DOHH2 (cell line): Measurements from ENCODE around the gene HNF4A.

Source experiments
- H3F3A ChIP-seq: fragments of 200-600 bp; sonication (generic), shearing (Covaris generic); 2 replicates; pipeline ENCODE4 v1.6.0; 2016; ENCODE audit warnings: antibody characterized with exemption, mild to moderate bottlenecking; ENCODE audit not compliant: control insufficient read depth, insufficient read depth
- H3K27ac ChIP-seq: fragments of 200-600 bp; sonication (generic); 2 replicates; pipeline ENCODE4 v1.5.1; 2014; ENCODE audit warnings: low read depth, mild to moderate bottlenecking, low read length, moderate library complexity
- H3K27me3 ChIP-seq: fragments of 200-600 bp; sonication (generic); 2 replicates; pipeline ENCODE4 v1.6.1; 2014; ENCODE audit warnings: mild to moderate bottlenecking, low read length, mixed read lengths; ENCODE audit not compliant: control insufficient read depth
- H3K36me3 ChIP-seq: fragments of 200-600 bp; sonication (generic); 2 replicates; pipeline ENCODE4 v1.6.1; 2014; ENCODE audit warnings: mild to moderate bottlenecking, low read length, moderate library complexity, mixed read lengths; ENCODE audit not compliant: control insufficient read depth
- H3K4me1 ChIP-seq: fragments of 200-600 bp; sonication (generic); 2 replicates; pipeline ENCODE4 v1.6.1; 2014; ENCODE audit warnings: mild to moderate bottlenecking, low read length, mixed read lengths; ENCODE audit not compliant: control insufficient read depth
- H3K4me2 ChIP-seq: fragments of 200-600 bp; sonication (generic); 2 replicates; pipeline ENCODE4 v1.6.0; 2014; ENCODE audit warnings: mild to moderate bottlenecking, low read length, moderate library complexity
- H3K4me3 ChIP-seq: fragments of 200-600 bp; sonication (generic); 2 replicates; pipeline ENCODE4 v1.5.1; 2014; ENCODE audit warnings: mild to moderate bottlenecking, low read length, mixed read lengths
- H3K79me2 ChIP-seq: fragments of 200-600 bp; sonication (generic); 2 replicates; pipeline ENCODE4 v1.6.1; 2014; ENCODE audit warnings: mild to moderate bottlenecking, low read length, mixed read lengths; ENCODE audit not compliant: control insufficient read depth
- H3K9me2 ChIP-seq: fragments of 200-600 bp; sonication (generic); replicated peaks from 2 replicates; pipeline ENCODE4 v1.6.1; 2014; ENCODE audit warnings: mild to moderate bottlenecking, low read length, mixed read lengths; ENCODE audit not compliant: control insufficient read depth
- H3K9me3 ChIP-seq: fragments of 200-600 bp; sonication (generic); 2 replicates; pipeline ENCODE4 v1.6.1; 2014; ENCODE audit warnings: antibody characterized with exemption, low read length, mixed read lengths; ENCODE audit not compliant: control insufficient read depth, insufficient read depth
- H4K20me1 ChIP-seq: fragments of 200-600 bp; sonication (generic); 2 replicates; pipeline ENCODE4 v1.6.0; 2014; ENCODE audit warnings: low read depth, mild to moderate bottlenecking, antibody characterized with exemption, low read length, moderate library complexity; ENCODE audit not compliant: control insufficient read depth, insufficient read depth
- CTCF ChIP-seq: fragments of 200-600 bp; sonication (generic); IDR thresholded peaks from one replicate; pipeline ENCODE4 v1.5.1; 2014; ENCODE audit warnings: antibody characterized with exemption, mild to moderate bottlenecking, low read depth, low read length; ENCODE audit not compliant: poor library complexity, severe bottlenecking
- EZH2phosphoT487 ChIP-seq: fragments of 200-600 bp; sonication (generic); IDR thresholded peaks from 2 replicates; pipeline ENCODE4 v1.6.1; 2017; ENCODE audit warnings: borderline replicate concordance, mild to moderate bottlenecking, antibody characterized with exemption, low read length, moderate library complexity, mixed read lengths

Gene HNF4A

DNA sequence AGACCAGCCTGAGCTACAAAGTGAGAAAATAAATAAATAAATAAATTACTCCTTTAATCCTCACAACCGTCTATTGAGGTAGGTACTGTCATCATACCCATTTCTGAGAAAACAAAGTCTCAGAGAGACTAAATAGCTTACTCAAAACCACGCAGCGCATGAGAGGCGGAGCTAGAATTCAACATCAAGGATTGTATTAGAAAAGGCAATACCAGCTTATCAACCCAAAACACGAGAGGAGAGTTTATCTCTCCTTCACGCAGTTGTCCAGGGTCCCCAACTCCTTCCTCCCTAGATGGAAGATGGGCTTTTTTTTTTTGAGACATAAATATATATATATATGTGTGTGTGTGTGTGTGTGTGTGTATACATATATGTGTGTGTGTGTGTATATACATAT, 12.2 kb downstream of the HNF4A start:
- Histone ChIP-seq H3K4me3 (no peak overlapping the region), H3K36me3 (no peaks in the 10 kb centered on the region), H3K79me2 (no peaks in the 10 kb centered on the region), H3K27ac (no peak overlapping the region), H3K9me2 (no peaks in the 10 kb centered on the region), H4K20me1 (no peaks in the 10 kb centered on the region), H3K4me1 (no peaks in the 10 kb centered on the region), H3K27me3 (no peaks in the 10 kb centered on the region), H3K9me3 (no peaks in the 10 kb centered on the region), H3F3A (no peaks in the 10 kb centered on the region), H3K4me2 (no peak overlapping the region)
- TF ChIP-seq CTCF = no peak
- no peak for TF ChIP-seq EZH2phosphoT487

GRCh38 chr20:44370639-44371218, 15.2 kb downstream of the HNF4A start:
- Histone ChIP-seq H3K9me3 (no peaks in the 10 kb centered on the region), H3K9me2 (no peaks in the 10 kb centered on the region), H3F3A (no peaks in the 10 kb centered on the region), H3K27ac (no peak overlapping the region), H4K20me1 (no peaks in the 10 kb centered on the region), H3K79me2 (no peaks in the 10 kb centered on the region), H3K4me1 (no peaks in the 10 kb centered on the region), H3K36me3 (no peaks in the 10 kb centered on the region), H3K4me3 (no peak overlapping the region), H3K27me3 (no peaks in the 10 kb centered on the region), H3K4me2 (no peak overlapping the region)
- TF ChIP-seq EZH2phosphoT487 (no peak), CTCF (no peak)

- Histone ChIP-seq H3F3A (no peaks in the 10 kb centered on the region), H4K20me1 (no peaks in the 10 kb centered on the region), H3K27me3 (0 out of 2 replicates have a peak, but pooled peaks cover 3% of the 10 kb centered on the region)
Measured at GRCh38 chr20:44382641-44383040, 27.1 kb downstream of the HNF4A start.

More at GRCh38 chr20:44382641-44383040, 27.1 kb downstream of the HNF4A start:
- Histone ChIP-seq H3K36me3 (no peaks in the 10 kb centered on the region), H3K9me3 (no peaks in the 10 kb centered on the region), H3K9me2 (no peaks in the 10 kb centered on the region), H3K4me3 (no peak overlapping the region), H3K4me2 (no peak overlapping the region), H3K4me1 (no peaks in the 10 kb centered on the region), H3K27ac (no peak overlapping the region), H3K79me2 (no peaks in the 10 kb centered on the region)
- TF ChIP-seq CTCF (no peak), EZH2phosphoT487 (no peak)
